Measurements from ENCODE around the gene SCAMP1.

GRCh38 chr5:78367318-78367991 lies 7.0 kb downstream of the SCAMP1 start:
- TF ChIP-seq CTCF (conservative IDR thresholded peaks at IDR 0.05; ENCODE audit: low read depth, low read length) (no peak), EZH2 (IDR thresholded peaks at IDR 0.05; ENCODE audit: borderline replicate concordance, low read depth, low read length, poor library complexity, severe bottlenecking) (no peak)

Data from A673 (cell line).